Fibroblast of lung (primary cell): ENCODE data around the gene SLC4A5.

ENCODE experiments used
- EZH2 ChIP-seq: IDR thresholded peaks from 2 replicates; pipeline ENCODE4 v1.5.1; 2012; ENCODE audit warnings: low read length, control low read depth, mild to moderate bottlenecking; ENCODE audit errors: missing control alignments
- TF ChIP-seq, protein P1 (sequence below), 2 donors: IDR thresholded peaks in 1 of 2; conservative IDR thresholded peaks in 1 of 2; 1 replicate in 1 of 2; 2 replicates in 1 of 2; pipeline ENCODE4 v1.5.1; 2011 to 2012; ENCODE audit warnings: low read length in 2 of 2, control low read depth in 1 of 2, inconsistent platforms in 1 of 2, low read depth in 1 of 2, mild to moderate bottlenecking in 1 of 2

DNA sequence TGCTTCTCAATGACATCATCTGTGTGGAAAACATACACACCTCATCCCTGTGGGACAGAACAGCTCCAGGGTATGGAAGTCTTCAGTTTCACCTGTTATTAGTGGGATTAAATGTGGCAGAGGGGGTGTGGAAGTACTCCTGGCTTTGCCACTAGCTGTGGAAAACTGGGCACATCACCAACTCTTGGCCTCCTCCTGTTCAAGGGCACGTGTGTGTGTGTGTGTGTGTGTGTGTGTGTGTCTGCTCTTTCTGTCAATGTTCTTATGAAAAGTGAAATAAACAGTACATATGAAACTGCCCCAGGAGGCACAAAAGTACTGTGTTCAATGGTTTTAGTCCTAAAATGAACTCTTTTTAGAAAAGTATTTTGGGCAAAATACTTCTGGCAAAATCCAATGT lies 78.9 kb downstream of the SLC4A5 start:
- no peak for TF ChIP-seq EZH2
- TF ChIP-seq, protein P1, sequence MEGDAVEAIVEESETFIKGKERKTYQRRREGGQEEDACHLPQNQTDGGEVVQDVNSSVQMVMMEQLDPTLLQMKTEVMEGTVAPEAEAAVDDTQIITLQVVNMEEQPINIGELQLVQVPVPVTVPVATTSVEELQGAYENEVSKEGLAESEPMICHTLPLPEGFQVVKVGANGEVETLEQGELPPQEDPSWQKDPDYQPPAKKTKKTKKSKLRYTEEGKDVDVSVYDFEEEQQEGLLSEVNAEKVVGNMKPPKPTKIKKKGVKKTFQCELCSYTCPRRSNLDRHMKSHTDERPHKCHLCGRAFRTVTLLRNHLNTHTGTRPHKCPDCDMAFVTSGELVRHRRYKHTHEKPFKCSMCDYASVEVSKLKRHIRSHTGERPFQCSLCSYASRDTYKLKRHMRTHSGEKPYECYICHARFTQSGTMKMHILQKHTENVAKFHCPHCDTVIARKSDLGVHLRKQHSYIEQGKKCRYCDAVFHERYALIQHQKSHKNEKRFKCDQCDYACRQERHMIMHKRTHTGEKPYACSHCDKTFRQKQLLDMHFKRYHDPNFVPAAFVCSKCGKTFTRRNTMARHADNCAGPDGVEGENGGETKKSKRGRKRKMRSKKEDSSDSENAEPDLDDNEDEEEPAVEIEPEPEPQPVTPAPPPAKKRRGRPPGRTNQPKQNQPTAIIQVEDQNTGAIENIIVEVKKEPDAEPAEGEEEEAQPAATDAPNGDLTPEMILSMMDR (conservative IDR thresholded peaks at IDR 0.05 in 1 of 2, IDR thresholded peaks at IDR 0.05 in 1 of 2; ENCODE audit: low read depth in 1 of 2, low read length in 2 of 2): no peak
